Measurements from ENCODE around the gene PRTG.
"Not testable (repeated sequence)": the region's sequence is repeated elsewhere in the genome, so short reads cannot be mapped to it uniquely, and the experiment has no call there.

Gene PRTG

DNA sequence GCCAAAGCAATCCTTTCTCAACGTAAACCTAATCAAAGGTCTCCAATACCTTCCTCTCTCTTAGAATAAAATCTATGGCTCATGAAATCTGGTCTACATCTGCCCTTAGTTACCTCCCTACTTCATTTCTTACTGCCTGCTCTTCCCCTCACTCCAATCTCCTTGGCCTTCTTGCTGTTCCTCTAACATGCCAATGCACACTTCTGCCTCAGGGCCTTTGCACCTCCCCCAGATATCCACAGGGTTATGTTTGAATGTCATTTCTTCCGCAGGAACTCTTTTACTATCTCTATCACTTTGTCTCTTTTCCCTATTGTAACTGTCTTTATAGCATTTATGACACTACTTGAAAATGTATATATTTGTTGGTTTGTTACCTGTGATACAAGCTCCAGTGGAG is 110.5 kb downstream of the PRTG start:
- no peak for DNase-seq

DNA sequence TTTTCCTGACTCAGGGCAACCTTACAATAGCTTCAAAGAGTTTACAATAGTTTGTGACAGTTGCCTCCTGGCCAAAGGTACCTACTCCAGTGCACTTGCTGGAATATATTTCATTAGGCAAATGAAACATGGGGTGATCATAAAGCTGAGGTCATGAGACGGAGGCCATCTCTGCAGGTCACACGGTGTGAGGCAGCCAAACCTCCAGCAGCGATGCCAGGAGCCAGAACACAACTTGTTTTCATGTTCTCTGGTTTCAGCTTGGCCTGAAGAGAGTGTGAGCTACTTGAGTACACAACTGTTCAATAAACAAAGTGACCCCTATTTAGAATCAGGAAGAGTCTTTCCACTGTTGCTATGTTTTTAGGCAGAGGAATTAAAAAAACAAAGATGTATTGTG is 112.1 kb downstream of the PRTG start:
- DNase-seq: no peak

DNA sequence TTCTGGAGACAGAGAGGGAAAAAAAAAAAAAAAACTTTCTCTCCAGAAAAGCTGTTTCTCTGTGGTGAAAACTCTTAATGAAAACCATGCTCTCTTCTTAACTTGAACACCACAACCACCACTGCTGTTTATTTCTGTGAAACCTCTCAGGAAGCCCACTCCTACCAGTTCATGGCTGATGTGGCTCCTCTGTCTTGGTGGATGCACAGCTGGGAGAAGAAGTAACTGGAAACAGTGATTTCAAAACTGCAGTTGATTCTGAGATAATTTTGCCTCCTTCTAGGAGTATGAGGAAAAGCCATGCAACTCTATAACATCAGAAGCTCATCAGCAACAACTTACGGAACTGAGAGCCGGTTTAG is 114.6 kb downstream of the PRTG start:
- DNase-seq: no peak

DNA sequence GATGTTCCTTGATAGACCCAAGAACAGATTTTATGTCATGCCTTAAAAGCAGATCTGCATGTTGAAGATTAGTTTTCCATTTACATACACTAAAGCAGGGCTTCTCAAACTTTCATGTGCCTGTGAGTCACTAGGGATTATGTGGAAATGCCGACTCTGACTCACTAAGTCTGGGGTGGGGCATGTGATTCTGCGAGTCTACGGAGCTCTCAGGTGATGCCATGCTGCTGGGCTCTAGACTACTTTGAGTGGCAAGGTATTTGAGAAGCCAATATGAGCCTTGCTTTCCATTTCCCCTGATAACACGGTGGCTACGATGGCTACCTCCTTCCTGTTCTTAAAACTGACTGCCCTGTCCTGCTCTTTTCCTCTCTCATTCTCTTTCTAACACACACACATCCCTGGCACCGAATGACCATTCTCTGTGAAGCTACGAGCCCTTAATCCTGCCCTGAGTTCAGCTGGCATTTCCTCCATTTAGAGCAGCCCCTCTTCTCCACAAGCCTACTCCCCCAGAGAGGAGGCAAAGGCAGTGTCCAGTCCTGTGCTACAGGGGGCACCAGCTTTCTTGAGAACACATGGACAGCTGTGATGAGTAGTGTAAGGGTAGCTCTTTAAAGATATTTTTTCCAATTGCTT is 115.1 kb downstream of the PRTG start:
- peak; percentile 74 for DNase-seq

DNA sequence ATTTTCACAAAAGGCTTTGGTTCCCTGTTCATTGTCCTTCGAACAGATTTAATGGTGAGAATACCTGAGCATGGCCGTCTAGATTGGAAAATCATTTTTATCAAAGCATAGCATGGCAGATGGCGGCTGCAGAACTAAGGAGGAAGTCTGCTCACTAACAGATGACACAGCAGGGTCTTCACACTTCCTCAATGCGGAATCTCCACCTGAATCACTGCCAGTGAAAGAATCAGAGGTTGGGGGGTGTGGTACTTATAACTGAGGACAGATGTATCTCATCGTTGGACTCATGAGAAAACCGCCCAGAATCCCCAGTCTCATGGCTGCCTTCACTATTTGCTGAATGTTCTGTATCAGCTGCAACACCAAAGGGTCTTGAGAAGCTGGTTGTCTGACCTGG is 123.2 kb downstream of the PRTG start:
- no peak for DNase-seq

DNA sequence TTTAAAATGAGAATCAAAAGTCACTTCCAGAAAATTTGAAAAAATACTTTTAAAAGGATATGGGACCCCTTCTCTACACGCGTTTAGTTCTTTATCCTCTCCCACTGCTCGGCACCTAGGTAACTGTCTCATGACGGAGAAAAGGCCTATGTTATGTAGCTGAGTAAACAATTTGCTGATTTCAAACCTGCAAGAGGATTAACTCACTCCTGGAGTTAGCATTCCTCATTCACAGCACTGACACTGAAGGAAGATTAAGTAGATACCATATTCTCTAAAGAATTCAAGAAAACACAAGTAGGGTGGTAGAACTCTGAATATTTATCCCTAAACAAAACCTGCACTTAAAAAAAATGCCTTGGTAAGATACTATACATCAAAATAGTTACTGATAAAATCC is 124.6 kb downstream of the PRTG start:
- no peak for DNase-seq

DNA sequence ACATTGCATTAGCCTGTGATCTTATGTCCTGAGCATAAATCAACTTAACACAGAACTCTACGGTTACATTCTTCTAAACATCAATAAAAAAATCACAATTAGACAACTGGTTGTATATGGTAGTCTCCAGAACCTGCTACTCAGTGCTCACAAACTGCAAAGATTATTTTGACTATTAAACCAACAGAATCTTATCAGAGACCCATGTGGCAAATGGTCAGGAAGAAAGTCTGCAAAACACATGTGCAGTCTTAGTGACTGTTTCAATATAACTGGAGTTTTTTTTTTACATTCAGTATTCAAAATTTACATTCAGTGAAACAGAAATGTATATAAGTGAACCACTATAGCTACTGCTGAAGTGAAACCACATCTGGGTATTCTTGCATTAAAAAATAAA is 127.5 kb downstream of the PRTG start:
- DNase-seq: no peak

DNA sequence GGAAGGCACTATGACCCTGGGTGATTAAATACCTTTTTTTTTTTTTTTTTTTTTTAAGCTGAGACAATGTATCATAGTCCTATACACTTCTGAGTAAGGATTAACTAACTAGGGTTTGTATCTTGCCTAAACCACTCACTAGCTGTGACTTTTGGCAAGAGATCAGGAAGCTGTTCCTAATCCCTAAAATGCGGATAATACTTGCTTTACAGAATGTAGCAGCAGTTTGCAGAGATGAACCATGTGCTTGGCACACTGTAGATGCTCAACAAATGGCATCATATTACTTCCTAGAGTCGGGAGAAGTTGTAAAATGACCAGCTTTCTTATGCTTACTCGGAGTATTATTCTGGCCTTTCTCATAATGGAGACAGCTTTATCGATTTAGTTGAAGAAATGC is 129.2 kb downstream of the PRTG start:
- DNase-seq: no peak

DNA sequence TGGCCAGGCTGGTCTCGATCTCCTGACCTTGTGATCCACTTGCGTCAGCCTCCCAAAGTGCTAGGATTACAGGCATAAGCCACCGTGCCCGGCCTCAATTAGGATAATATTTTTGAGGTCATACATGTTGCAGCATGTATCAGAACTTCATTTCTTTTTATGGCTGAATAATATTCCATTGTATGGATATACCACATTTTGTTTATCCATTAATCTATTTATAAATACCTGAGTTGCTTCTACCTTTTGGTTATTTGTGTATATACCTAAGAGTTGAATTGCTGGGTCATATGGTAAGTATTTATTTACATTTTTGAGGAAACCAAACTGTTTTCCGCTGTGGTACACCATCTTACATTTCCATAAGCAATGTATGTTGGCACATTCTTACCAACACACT is 136.7 kb downstream of the PRTG start:
- no peak for DNase-seq

DNA sequence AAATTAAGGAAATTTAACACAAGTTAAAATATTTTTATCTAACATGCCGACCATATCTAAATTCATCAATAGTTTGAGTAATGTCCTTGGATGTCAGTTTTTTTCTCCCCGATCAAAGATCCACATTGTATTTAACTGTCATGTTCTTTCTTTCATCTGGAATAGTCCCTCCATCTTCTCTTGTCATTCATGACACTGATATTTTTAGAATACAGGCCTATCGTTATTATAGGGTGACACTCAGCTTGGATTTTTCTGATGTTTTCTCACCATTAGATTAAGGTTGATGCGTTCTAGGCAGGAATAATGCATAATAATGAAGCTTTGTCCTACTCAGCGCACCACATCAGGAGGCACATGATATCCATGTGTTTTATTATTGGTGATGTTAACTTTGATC is 141.6 kb downstream of the PRTG start:
- no peak for DNase-seq

DNA sequence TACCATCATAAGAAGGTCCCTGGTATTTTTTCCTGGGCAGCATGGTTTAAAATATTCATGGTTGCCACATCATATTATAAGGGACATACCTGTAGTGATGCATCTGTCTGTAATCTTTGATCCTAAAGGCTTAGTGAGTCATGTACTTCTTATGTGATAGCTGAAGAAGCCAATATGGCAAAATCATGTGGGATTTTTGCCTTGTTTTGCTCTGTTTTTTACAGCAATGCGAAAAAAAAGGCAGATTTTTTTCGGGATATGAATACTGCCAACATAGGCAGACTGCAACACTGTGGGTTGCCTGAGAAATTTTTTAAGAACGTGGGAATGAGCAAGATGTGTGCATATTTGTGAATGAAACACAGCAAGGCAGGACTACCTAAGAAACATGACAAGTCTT is 143.5 kb downstream of the PRTG start:
- DNase-seq: no peak

DNA sequence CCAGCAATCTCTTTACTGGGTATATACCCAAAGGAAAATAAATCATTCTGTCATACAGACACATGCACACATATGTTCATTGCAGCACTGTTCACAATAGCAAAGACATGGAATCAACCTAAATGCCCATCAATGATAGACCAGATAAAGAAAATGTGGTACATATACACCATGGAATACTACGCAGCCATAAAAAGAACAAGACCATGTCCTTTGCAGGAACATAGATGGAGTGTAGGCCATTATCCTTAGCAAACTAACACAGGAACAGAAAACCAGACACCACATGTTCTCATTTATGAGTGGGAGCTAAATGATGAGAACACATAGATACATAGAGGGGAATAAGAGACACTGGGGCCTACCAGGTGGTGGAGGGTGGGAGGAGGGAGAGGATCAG is 149.9 kb downstream of the PRTG start:
- not testable (repeated sequence) for DNase-seq

DNA sequence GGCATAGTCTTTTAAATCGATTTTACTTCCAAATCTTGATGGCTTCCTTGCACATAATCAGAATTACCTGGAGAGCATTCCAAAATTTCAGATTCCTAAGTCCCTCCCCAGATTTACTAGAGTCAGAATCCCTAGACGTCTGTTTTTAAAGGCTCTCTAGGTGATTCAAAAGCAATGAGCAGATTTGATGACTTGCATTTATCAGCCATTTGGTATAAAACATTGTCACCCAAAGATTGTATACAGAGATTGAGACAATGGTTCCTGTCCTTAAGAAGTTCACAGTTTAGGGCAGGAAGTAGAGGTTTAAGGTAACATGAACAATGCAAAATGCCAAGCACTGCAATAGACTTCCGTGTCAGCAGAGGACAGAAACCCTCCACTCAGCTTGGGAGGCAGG is 152.2 kb downstream of the PRTG start:
- no peak for DNase-seq

DNA sequence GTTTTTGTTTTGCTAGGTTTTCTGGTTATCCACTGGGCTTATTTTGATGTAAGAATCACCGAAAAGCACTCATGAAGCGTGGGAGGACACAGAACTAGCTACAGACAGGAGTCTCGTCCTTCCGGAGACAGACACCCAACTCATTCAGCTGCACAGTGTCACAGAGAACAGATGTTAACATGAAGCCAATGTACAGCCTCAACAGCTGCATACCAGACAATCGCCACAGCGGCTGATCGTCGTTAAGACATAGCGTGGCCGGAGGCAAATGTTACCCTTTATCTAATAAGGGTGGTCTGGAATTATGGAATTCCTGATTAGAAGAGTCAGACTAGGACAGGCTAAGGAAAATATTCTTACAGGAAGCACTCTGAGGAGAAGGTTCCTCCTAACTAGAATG is 153.7 kb downstream of the PRTG start:
- DNase-seq: peak; percentile 23

DNA sequence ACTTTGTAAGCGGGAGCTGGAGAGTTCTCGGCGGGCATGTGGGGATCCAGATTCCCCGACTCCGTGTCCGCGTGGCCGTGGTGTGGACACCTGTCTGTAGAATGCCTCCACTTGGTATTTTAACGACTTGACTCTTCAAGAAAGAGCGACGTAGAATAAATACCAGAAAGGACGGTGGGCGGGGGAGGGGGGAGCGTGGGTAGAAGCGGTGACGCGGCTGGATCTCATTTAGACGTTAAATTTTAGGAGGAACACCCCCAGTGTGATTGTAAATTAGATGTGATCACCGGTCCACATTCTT is 154.2 kb downstream of the PRTG start:
- no peak for DNase-seq

DNA sequence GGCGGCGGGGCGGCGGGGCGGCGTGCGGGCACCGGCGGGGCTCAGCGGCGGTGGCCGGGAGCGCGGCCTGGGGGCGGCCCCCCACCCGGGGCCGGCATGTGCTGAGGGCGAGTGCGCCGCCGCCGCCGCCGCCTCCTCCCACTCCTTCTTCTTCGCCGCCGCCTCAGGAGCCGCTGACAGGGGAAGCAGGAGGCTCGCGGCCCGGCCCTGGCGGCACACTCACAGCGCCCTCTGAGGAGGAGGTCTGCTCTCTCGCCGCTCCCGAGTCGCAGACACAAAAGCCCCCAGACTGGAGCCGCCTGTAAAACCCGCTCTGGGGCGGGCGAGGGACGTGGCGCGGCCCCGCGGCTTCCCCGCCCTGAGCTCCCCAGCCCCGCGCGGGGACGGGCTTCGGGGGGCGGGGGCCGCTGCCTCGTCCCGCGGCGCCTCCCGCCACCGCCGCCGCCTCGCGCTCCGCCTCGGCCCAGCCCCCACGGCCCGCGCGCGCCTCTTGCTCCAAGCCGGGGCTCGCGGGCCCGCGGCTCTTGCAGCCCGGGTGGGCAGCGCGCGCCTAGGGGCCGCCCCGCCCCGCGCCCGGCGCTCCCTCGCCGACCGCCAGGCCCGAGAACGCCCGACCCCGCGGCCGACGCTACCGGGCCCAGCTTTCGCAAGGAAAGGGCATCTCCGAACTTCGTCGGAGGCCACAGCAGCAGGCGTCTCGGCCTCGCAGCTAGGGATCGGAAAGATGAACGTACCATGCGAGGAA is 154.7 kb downstream of the PRTG start, which contains the start of gene PYGO1:
PYGO1 (minus strand) TSS at position 276 of the 745 bp plus-strand sequence. CDS start 462 bp downstream, outside the sequence.
- peak; percentile 71 for DNase-seq

DNA sequence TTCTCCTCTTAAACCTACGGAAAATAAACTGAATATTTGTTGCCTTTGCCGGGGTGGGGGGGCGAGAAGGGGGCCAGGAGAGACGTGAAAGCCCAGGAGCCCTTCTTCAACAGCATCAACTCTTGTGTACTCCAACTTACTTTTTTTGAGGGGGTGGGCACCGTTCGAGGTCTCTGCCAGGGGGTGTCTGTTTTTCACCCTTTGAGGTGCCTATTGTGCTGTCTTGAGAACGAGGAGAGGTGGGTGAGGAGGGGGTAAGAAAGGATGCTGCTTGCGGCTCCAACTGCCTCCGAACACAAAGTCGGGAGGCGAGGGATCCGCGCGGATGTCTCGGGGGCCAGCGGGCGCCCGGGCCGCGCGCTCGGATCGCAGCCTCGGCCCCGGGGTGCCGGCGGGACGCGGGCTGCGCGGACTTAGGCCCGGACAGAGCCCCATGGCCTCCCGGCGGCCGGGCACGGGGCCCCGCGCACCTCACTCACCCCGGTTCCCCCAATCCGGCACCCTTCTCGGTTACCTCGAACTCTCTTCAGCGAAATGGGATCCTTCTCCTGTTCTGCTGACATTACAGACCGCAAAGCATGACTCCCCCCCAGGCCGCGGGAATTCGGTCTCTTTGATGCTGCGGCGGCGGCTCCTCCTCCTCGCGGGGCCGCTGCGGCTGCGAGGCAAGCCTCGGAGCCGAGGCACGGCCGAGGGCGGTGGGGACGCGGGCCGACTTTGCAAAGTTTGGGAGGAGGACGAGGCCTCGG is 155.5 kb downstream of the PRTG start:
- peak; percentile 59 for DNase-seq

DNA sequence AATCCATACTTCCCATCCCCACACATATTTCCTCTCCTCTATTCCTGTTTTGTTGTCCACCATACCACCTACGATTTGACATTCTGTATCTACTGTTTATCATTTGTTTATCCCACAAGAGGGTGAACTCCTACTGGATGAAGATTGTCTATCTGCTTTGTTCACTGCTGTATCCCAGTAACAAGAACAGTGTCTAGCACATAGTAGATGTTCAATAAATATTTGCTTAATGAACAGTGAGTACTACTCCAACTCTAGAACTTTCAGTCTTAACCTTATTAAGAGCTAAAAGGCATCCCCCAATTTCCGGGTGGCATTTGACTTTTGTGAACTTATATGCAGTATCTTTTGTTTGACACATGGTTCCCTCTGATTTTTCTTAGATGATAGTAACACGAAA is 156.1 kb downstream of the PRTG start:
- DNase-seq: no peak

DNA sequence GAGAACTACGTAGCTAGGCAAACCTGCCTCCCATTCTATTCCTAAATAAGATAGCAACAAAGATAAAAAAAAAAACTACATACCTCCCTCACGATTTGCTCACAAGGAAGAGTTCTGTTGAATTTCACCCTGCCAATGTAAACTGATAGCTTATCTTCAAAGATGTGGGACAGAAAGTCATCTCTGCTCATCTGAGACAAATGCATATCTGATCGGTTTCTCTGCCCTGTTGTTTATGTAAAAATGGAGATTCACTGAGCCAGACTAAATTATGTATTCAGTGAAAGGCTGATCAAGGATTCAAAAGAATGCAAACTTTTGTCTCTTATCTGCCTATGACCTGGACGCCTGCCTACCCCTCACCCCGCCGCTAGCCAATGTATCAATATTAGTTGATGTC is 166.0 kb downstream of the PRTG start:
- no peak for DNase-seq

DNA sequence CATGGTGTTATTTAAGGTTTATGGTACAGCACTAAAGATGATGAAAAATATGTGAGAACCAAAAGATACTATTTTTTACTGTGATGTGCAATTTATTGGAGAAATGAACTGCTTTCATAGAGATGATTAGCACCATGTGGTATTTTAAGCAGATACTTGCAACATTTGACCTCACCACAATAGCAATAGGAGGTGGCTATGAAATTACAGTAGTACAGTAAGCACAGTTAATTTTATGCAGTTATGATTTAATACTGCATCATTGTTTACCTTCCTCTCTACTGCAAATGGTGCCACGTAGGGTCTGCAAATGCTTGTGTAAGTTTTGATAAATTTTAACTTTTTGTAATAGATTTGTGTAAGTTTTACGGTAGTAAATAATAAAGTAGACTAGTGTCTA is 168.9 kb downstream of the PRTG start:
- DNase-seq: no peak

DNA sequence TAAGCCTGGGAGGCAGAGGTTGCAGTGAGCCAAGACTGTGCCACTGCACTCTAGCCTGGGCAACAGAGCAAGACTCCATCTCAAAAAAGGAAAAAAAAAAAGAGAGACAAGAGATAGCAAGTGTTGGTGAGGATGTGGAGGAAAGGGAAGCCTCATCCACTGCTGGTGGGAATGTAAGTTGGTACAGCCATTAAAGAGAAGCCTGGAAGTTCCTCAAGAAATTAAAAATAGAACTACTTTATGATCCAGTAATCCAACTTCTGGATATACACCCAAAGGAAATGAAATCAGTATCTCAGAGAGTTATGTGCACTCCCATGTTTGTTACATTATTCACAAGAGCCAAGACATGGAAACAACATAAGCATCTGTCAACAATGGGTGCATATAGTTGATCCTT is 169.7 kb downstream of the PRTG start:
- DNase-seq: no peak

DNA sequence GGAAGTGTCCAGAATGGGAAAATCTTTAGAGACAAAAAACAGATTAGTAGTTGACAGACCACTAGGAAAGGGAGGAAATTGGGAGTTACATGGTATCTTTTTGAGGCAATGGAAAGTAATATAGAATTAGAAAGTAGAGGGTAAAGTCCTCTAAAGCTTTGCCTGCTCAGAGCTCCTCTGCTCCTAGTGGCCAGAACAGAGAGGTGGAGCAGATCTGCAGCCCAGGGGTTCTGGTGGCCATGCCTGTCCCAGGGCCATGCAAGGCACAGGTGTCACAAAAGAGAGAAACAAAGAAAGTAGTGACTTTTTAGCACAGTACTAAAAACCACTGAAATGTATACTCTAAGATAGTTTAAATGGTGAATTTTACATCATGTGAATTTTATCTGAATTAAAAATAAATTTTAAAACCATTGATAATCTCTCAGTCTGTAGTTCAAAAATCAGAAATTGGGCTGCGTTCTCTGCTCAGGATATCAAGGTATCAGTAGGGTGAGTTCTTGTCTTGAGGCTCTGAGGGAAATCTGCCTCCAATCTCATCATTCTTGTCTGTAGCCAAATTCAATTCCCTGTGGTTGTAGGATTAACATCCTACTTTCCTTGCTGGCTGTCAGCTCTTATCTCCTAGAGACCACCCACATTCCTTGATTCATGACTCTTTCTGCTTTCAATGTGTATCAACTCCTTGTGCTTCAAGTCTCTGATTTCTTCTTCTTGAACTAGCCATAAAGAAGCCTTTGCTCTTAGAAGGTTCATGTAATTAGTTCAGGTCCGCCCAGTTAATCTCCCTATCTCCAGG is 178.4 kb downstream of the PRTG start:
- no peak for DNase-seq

DNA sequence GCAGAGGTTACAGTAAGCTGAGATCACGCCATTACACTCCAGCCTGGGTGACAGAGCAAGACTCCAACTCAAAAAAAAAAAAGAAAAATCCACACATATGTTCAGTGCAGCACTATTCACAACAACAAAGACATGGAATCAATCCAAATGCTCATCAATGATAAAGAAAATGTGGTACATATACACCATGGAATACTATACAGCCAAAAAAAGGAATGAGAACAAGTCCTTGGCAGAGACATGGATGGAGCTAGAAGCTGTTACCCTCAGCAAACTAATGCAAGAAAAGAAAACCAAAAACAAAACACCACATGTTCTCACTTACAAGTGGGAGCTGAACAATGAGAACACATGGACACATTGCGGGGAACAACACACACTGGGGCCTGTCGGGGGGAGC is 180.4 kb downstream of the PRTG start:
- no peak for DNase-seq

Data from fibroblast of skin of back (primary cell).